Stimulated activated naive B cell treated with anti-CD40 and anti-IgM and Interleukin-4, amounts not matched to agents 10 μg/mL and 1 μg/mL and 100 μg/mL, for 72 hours (primary cell): ENCODE measurements around the gene ZNF681.
A peak's percentile ranks its signal among the peaks of the same experiment; 100 is the strongest.
"Not testable (repeated sequence)": the region's sequence is repeated elsewhere in the genome, so short reads cannot be mapped to it uniquely, and the experiment has no call there.

ENCODE experiments used
- ATAC-seq, 2 donors: fragments of 150-1000 bp; cut with Tn5 transposase; replicated peaks; 2 replicates each; pipeline ENCODE4 v1.10.0; 2021; ENCODE audit warnings: moderate library complexity in 1 of 2
- DNase-seq: peaks from one replicate; pipeline ENCODE4 v3.0.0; 2021
- H3K27ac Mint-ChIP-seq: one replicate; pipeline ENCODE4 v1.8.0; 2022; ENCODE audit warnings: mild to moderate bottlenecking, mixed read lengths
- H3K27me3 Mint-ChIP-seq, 2 donors: one replicate each; pipeline ENCODE4 v1.8.0; 2022; ENCODE audit warnings: mixed read lengths in 2 of 2
- H3K36me3 Mint-ChIP-seq, 2 donors: one replicate each; pipeline ENCODE4 v1.8.0; 2022; ENCODE audit warnings: mixed read lengths in 2 of 2, mild to moderate bottlenecking in 1 of 2
- H3K4me1 Mint-ChIP-seq, 2 donors: one replicate each; pipeline ENCODE4 v1.8.0; 2022; ENCODE audit warnings: mixed read lengths in 2 of 2, mild to moderate bottlenecking in 1 of 2
- H3K4me3 Mint-ChIP-seq, 2 donors: one replicate each; pipeline ENCODE4 v1.8.0; 2022; ENCODE audit warnings: mild to moderate bottlenecking in 2 of 2, mixed read lengths in 2 of 2, moderate library complexity in 1 of 2
- H3K9me3 Mint-ChIP-seq, 2 donors: one replicate each; pipeline ENCODE4 v1.8.0; 2022; ENCODE audit warnings: mixed read lengths in 2 of 2, mild to moderate bottlenecking in 1 of 2

ZNF681 gene

DNA sequence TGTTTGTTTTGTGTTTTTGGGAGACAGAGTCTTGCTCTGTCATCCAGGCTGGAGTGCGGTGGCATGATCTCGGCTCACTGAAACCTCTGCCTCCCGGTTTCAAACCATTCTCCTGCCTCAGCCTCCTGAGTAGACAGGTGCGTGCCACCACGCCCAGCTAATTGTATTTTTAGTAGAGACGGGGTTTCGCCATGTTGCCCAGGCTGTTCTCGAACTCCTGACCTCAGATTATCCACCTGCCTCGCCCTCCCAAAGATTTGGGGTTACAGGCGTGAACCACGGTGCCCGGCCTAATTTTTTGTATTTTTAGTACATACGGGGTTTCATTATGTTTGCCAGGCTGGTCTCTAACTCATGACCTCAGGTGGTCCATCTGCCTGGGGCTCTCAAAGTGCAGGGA lies 8.3 kb upstream of the ZNF681 start:
- Mint-ChIP-seq H3K27me3 (no peaks in the 10 kb centered on the region), H3K9me3 (no peaks in the 10 kb centered on the region), H3K36me3 (peaks cover 4 to 8% of the 10 kb centered on the region in 2 donors), H3K4me3 (no peak overlapping the region), H3K4me1 (peaks cover 7 to 12% of the 10 kb centered on the region in 2 donors), H3K27ac (no peak overlapping the region)
- no peak for ATAC-seq
- DNase-seq = no peak

GRCh38 chr19:23764781-23765180 lies 6.1 kb upstream of the ZNF681 start:
- Mint-ChIP-seq H3K36me3 (peaks cover 0 to 4% of the 10 kb centered on the region in 2 donors), H3K4me1 (peaks cover 12 to 21% of the 10 kb centered on the region in 2 donors), H3K9me3 (no peaks in the 10 kb centered on the region), H3K4me3 (no peak overlapping the region), H3K27me3 (no peaks in the 10 kb centered on the region), H3K27ac (no peak overlapping the region)
- DNase-seq (no peak), ATAC-seq (no peak)

DNA sequence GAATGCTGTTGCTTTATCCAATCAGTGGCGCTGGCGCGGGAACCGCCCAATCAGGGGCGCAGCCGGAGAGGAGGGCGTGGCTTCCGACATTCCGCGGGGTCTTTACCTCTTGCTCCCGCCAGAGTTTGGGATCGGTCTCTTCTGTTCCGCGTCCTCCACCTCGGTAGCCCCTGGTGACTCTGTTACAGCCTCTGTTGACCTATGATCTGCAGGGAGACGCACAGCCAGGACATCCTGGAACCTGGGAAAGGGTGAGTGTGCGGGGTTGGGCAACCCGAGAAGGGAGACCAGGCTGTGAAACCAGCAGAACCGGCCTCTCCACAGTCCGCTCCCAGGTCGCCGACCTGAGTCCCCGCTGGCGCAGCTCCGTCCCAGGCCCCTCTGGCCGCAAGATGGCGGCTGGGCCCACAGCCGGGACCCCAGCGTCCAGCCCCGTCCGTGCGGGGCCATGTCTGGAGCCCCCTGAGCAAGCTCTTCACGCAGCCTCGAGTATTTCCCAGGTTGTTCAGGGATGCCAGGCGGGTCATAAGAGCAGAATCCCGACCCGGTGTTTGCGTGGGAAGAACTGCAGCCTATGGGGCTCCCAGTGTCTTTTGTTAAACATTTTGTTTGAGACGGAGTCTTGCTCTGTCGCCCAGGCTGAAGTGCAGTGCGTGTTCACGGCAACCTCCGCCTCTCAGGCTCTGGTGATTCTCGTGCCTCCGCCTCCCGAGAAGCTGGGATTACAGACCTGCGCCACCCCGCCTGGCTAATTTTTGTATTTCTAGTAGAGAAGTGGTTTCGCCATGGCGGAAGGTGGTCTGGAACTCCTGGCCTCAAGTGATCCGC lies 4.4 kb upstream of the ZNF681 start:
- Mint-ChIP-seq H3K27ac (peak overlapping the region; percentile 89), H3K4me3 (peak overlapping the region; percentile 93 to 98), H3K9me3 (no peaks in the 10 kb centered on the region), H3K27me3 (no peaks in the 10 kb centered on the region), H3K4me1 (peaks cover 14 to 33% of the 10 kb centered on the region in 2 donors), H3K36me3 (no peaks in the 10 kb centered on the region)
- DNase-seq (peak; percentile 75), ATAC-seq (peak; percentile 75 to 78)

DNA sequence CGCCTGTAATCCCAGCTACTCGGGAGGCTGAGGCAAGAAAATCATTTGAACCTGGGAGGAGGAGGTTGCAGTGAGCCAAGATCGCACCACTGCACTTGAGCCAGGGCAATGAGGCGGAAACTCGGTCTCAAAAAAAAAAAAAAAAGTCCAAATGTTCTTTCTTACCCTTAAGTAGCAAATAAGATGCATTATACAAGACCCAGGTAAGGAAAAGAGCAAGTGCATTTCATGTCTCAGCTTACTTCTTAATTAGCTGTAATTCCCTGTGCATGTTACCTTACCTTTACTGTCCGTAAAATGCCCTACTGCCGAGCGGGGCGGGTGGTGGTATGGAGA lies 3.8 kb upstream of the ZNF681 start:
- Mint-ChIP-seq H3K27ac (peak overlapping the region; percentile 89), H3K27me3 (no peaks in the 10 kb centered on the region), H3K4me1 (peaks cover 15 to 39% of the 10 kb centered on the region in 2 donors), H3K4me3 (peak overlapping the region; percentile 93 to 98), H3K9me3 (no peaks in the 10 kb centered on the region), H3K36me3 (no peaks in the 10 kb centered on the region)
- ATAC-seq = no peak
- no peak for DNase-seq

DNA sequence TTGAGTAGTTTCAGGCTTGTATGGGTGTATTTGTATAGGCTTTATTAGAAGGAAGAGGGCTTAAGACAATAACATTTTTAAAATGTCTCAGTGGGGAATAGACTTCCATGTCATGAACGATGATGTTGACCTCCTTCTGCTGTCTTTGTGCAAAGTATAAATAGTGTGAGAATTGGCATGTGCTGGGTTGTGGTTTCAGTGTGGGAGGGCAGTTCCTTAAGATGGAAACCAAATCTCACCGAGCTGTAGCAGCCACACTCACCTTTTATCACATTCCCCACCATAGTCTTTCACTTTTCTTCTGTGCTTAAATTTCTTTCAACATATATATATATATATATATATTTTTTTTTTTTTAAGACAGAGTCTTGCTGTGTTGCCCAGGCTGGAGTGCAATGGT lies 1.6 kb upstream of the ZNF681 start:
- H3K9me3 Mint-ChIP-seq, H3K4me3 Mint-ChIP-seq, ATAC-seq, H3K27ac Mint-ChIP-seq, DNase-seq, H3K27me3 Mint-ChIP-seq, H3K36me3 Mint-ChIP-seq: not testable (repeated sequence)
- H3K4me1 Mint-ChIP-seq = peaks cover 17 to 41% of the 10 kb centered on the region in 2 donors

- H3K4me1 Mint-ChIP-seq, H3K27me3 Mint-ChIP-seq, DNase-seq, H3K4me3 Mint-ChIP-seq, H3K27ac Mint-ChIP-seq, ATAC-seq: not testable (repeated sequence)
- Mint-ChIP-seq H3K36me3 (peaks cover 39 to 43% of the 10 kb centered on the region in 2 donors), H3K9me3 (peaks cover 16% of the 10 kb centered on the region in 2 donors)
These were observed 15.0 kb downstream of the ZNF681 start for GRCh38 chr19:23743633-23744232.

DNA sequence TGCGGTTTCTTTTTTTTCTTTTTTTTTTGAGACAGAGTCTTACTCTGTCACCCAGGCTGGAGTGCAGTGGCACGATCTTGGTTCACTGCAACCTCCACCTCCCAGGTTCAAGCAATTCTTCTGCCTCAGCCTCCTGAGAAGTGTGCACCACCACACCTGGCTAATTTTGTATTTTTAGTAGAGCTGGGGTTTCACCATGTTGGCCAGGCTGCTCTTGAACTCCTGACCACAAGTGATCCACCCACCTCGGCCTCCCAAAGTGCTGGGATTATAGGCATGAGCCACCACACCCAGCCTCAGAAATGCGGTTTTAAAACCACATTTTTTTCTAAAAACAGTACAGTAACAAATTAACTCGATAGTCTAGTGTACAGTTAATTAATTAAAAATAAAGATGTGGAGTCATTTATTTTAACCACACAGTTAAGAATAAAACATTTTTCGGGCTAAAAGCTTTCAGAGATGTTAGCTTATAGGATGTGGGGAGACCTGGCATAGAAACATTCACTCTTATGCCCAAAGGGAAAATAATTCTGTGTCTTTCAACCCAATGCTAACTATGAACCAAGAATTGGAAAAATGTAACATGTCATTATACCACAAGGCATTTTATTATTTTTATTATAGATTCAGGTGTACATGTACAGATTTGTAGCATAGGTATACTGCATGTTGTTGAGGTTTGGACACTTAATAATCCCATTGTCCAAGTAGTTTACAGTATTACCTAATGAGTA lies 27.8 kb downstream of the ZNF681 start:
- not testable (repeated sequence) for DNase-seq, H3K27me3 Mint-ChIP-seq, H3K27ac Mint-ChIP-seq, H3K9me3 Mint-ChIP-seq, ATAC-seq, H3K36me3 Mint-ChIP-seq, H3K4me3 Mint-ChIP-seq, H3K4me1 Mint-ChIP-seq

DNA sequence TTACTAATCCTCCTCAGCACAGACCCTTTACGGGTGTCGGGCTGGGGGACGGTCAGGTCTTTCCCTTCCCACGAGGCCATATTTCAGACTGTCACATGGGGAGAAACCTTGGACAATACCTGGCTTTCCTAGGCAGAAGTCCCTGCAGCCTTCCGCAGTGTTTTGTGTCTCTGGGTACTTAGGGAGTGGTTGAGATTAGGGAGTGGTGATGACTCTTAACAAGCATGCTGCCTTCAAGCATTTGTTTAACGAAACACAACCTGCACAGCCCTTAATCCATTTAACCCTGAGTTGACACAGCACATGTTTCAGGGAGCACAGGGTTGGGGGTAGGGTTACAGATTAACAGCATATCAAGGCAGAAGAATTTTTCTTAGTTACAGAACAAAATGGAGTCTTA lies 34.5 kb downstream of the ZNF681 start:
- Mint-ChIP-seq H3K27me3 (peaks cover 6 to 13% of the 10 kb centered on the region in 2 donors), H3K4me1 (peaks cover 12 to 15% of the 10 kb centered on the region in 2 donors), H3K4me3 (peak overlapping the region in 1 of 2 donors; percentile 50)
- H3K36me3 Mint-ChIP-seq, H3K27ac Mint-ChIP-seq, H3K9me3 Mint-ChIP-seq, ATAC-seq, DNase-seq: not testable (repeated sequence)

DNA sequence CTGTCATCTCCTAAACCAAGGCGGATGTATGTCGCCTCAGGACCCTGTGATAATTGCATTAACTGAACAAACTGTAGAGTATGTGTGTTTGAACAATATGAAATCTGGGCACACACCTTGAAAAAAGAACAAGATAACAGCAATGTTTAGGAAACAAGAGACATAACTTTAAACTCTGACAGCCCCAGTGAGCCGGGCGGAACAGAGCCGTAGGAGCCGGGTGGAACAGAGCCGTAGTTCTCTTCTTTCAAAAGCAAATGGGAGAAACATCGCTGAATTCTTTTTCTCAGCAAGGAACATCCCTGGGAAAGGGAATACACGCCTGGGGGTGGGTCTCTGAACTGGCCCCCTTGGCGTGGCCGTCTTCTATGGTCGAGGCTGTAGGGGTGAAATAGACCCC lies 39.9 kb downstream of the ZNF681 start:
- ATAC-seq (no peak), DNase-seq (no peak)
- no peaks in the 10 kb centered on the region for H3K36me3 Mint-ChIP-seq
- H3K4me3 Mint-ChIP-seq = no peak overlapping the region
- H3K4me1 Mint-ChIP-seq = peaks cover 10 to 11% of the 10 kb centered on the region in 2 donors
- peaks cover 12 to 18% of the 10 kb centered on the region in 2 donors for H3K27me3 Mint-ChIP-seq
- no peak overlapping the region for H3K27ac Mint-ChIP-seq
- no peaks in the 10 kb centered on the region for H3K9me3 Mint-ChIP-seq

DNA sequence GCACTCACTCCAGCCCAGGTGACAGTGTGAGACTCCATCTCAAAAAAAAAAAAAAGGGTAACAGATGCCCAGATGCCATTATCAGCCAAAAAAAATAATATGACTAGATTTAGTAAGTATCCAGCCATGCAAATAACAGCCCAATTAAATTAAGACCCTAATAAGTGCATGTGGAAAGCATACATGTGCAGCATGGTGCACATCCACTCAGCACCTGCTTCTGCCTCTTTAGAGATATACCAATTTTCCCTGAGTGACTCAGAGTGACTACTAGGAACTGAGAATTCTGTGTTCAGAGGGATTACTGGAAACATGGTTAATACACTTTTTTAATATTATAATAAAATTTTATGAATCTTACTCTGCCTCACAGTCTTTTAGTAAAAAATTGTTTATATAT lies 41.9 kb downstream of the ZNF681 start:
- Mint-ChIP-seq H3K27ac (no peak overlapping the region), H3K27me3 (peaks cover 12 to 13% of the 10 kb centered on the region in 2 donors), H3K4me3 (no peak overlapping the region), H3K36me3 (no peaks in the 10 kb centered on the region), H3K9me3 (no peaks in the 10 kb centered on the region), H3K4me1 (peaks cover 5 to 8% of the 10 kb centered on the region in 2 donors)
- ATAC-seq = no peak
- no peak for DNase-seq

- Mint-ChIP-seq H3K36me3 (no peaks in the 10 kb centered on the region), H3K27me3 (no peaks in the 10 kb centered on the region), H3K9me3 (no peaks in the 10 kb centered on the region), H3K4me1 (no peaks in the 10 kb centered on the region), H3K27ac (no peak overlapping the region), H3K4me3 (no peak overlapping the region)
- ATAC-seq (no peak), DNase-seq (no peak)
These were observed 49.3 kb downstream of the ZNF681 start for GRCh38 chr19:23709347-23709746.

- Mint-ChIP-seq H3K27me3 (peaks cover 0 to 7% of the 10 kb centered on the region in 2 donors), H3K9me3 (peaks cover 0 to 4% of the 10 kb centered on the region in 2 donors), H3K27ac (no peak overlapping the region), H3K4me3 (no peak overlapping the region), H3K36me3 (no peaks in the 10 kb centered on the region), H3K4me1 (no peaks in the 10 kb centered on the region)
- DNase-seq = no peak
- no peak for ATAC-seq
These were observed 52.0 kb downstream of the ZNF681 start for GRCh38 chr19:23706657-23707056.

DNA sequence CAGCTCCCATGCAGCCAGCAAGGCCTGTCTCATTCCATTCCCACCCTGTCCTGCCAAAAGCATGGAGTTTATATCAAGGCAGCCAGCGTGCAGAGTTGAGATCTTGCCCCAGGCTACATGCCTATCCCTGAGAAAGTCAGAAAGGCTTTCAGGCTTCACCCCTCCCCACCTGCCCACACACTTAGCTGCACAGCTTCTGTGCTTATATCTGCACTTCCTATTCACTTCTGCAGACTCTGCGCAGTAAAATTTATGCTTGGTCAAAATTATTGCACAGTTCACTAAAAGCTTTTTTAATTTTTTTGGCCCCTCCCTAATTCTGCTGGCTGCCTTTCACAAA lies 59.2 kb downstream of the ZNF681 start:
- ATAC-seq = no peak
- H3K4me1 Mint-ChIP-seq = no peaks in the 10 kb centered on the region
- peaks cover 3 to 14% of the 10 kb centered on the region in 2 donors for H3K27me3 Mint-ChIP-seq
- no peak overlapping the region for H3K27ac Mint-ChIP-seq
- H3K4me3 Mint-ChIP-seq = no peak overlapping the region
- no peak for DNase-seq
- no peaks in the 10 kb centered on the region for H3K36me3 Mint-ChIP-seq
- H3K9me3 Mint-ChIP-seq = peaks cover 0 to 4% of the 10 kb centered on the region in 2 donors

DNA sequence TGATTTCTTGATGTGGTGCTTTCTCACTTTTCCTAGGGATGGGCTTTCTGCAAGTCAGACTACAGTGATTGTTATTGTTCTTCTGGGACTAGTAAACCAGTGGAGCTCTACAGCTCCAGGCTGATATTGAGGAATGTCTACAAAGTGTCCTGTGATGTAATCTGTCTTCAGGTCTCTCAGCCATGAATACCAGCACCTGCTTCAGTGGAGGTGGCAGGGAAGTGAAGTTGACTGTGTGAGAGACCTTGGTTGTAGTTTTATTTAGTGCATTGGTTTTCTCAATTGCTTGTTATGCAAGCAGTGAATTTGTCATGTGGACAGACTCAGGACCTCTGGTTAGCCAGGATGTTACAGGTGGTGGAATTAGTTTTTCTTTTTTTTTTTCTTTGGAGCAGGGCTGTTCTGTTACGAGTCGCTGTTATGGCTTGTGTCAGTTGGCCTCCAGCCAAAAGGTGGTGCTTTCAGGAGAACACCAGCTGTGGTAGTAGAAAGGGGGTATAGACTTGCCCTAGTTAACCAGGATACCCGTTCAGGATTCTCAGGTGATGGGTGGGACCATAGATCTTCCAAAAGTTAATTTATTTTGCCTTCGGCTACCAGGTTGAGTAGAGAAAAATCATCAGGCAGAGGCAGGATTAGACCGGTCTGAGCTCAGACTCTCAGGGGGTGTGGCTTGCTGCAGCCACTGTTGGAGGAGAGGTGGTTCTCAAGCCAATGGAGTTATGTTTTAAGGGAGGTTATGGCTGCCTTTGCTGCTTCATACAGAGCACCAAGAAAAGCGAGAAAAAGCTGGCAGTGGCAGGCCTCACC lies 59.8 kb downstream of the ZNF681 start:
- Mint-ChIP-seq H3K9me3 (peaks cover 0 to 4% of the 10 kb centered on the region in 2 donors), H3K36me3 (no peaks in the 10 kb centered on the region), H3K4me1 (no peaks in the 10 kb centered on the region), H3K4me3 (no peak overlapping the region), H3K27ac (no peak overlapping the region), H3K27me3 (peaks cover 3 to 14% of the 10 kb centered on the region in 2 donors)
- ATAC-seq = no peak
- no peak for DNase-seq
